NCI-H526 (cell line): ENCODE measurements around the gene TAOK3.

Experiments used
- DNase-seq, 2 experiments: peaks; one replicate each; lab custom pipeline; 2025; lab: John Stamatoyannopoulos, UW

TAOK3 gene

DNA sequence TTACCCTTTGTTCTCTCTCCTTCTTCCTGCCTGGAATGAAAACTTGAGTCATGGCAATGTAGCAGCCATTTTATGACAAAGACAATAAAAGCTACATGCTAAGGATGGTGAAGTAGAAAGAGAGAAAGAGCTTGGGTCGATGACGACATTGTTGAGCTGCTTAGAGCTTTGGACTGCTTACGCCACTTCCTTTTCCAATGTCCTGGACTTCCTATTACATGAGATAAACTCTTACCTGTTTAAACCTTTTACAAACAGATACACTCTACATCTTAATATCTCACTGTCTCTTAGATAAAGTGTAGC, 166.6 kb downstream of the TAOK3 start:
- no peak for DNase-seq

DNA sequence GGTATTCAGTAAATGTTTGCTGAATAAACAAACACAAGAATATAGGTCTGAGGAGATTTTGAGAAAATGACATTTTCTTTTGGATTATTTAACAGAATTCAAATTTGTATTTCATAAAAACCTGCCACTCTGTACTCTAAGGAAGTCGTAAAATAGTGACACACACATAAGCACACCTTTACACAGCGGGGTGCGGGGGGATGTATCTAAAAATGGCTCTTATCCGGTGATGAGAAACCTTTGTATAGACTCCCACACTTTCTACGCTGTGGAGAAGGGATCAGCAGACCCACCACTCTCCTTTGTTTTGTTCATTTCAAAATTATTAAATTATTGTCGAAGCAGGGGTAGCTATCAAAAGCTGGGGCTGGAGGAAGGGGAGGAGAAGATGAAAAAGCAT, 178.7 kb downstream of the TAOK3 start:
- no peak for DNase-seq

DNA sequence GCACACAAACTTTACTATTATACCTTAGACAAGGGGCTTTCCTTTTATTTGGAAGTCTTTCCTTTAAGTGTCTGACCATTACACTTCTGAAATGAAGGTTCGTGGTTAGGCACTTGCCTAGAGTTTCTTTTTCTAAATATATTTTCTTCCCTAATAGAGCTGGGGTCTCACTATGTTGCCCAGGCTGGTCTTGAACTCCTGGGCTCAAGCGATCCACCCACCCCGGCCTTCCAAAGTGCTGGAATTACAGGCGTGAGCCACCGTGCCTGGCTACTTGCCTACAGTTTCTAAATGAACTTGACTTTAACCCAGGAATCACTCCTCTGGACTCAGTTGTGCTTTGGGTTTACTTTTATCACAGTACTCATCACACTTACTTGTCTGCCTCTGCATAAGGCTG, 179.2 kb downstream of the TAOK3 start:
- DNase-seq: no peak

DNA sequence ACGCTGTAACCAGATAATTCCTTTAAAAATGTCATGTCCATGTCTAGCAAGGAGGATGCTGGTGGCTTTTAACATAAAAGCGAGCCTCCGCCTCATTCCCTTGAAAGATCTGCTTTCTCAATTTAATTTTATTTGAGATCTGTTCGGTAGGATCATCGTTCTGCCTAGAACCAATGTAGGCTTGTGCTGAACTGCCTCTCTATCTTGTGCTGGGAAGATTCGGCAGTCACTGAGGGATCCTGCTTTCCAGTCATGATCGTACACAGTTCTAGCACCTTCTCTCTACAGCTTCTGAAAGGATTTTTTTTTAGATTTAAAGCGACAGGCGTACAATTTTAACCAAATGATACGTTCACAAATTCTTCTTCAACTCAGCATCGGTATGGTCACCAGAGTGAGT, 182.4 kb downstream of the TAOK3 start:
- DNase-seq: peak; percentile 44 to 52

DNA sequence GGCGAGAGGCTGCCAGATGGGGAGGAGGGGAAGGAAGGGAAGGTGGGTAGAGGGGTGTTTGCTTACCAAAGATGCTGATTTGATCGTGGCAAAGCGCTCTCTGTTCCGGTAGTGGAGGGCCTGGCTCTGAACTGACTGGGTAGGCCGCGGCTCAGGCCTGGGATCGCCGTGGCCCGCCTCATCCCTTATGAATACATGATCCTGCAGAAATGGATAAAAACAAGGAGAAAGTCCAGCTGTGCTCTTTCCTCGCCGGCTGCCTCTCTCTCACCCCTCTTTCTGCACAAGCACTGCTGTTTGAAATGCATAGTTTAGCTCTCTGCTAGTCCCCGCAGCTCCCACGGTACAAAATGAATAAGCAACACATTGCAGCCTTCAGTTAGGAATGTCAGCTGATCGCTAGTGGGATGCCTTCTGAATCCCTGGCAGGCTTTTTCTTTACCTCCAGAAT, 182.9 kb downstream of the TAOK3 start:
- DNase-seq: peak; percentile 30 to 63

DNA sequence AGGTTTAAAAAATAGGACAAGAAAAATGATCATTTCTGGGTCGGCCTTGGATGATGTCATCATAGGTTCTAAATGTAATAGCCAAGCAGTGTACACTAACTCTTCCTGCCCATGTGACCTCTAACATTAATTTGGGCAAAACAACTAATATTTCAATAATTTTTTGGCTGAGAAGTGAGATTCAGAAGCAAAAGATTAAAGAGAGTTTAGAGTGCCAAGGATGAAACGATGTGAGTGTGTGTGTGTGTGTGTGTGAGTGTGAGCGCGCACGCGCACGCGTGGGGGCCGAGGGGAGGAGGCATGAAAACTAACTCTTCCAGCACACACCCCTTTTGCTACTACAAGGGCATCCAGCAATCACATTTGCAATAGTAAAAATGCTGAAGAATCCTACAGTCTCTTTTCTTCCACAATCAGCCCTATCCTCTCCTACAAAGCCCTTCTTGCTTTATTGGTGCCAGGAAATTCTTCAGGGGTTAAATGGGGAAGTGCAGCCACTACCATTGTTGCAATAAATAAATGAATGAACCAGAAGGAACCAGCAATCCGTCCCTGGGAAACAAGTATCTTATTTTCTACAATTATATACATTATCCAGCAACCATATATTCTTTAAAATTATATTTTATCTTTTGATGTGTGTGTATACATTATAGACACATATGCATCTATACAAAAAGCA, 183.9 kb downstream of the TAOK3 start:
- peak; percentile 5 to 38 for DNase-seq

DNA sequence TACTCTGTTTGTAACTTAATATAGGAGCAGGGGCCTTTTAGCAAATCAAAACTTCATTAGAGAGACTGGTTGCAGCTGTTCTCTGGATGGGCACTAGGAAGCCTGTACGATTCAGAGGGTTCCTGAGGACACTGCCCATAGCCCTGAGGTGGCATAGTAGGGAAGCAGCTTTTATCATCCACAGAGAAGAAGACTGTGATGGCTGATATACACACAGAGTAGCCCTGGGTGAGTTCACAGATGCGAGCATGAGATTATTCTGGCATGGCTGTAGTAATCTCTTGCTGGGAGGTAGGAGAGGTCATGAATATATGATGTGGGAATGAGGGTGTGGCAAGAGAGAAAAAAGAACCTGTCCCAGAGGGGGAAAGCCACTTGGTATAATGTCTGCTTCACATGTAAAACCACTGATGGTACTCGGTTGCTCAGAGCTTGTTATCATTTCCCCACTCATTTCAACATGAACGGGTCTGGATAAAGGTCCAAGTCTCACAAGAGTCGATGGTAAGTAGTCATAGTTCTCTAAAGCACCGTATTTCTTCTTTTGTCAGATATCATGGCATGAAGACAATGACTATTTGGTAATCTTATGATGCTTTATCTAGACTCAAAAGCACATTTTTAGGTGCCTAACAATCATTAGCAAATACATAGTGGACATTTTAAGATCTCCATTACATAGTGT, 184.8 kb downstream of the TAOK3 start:
- peak; percentile 9 to 25 for DNase-seq

DNA sequence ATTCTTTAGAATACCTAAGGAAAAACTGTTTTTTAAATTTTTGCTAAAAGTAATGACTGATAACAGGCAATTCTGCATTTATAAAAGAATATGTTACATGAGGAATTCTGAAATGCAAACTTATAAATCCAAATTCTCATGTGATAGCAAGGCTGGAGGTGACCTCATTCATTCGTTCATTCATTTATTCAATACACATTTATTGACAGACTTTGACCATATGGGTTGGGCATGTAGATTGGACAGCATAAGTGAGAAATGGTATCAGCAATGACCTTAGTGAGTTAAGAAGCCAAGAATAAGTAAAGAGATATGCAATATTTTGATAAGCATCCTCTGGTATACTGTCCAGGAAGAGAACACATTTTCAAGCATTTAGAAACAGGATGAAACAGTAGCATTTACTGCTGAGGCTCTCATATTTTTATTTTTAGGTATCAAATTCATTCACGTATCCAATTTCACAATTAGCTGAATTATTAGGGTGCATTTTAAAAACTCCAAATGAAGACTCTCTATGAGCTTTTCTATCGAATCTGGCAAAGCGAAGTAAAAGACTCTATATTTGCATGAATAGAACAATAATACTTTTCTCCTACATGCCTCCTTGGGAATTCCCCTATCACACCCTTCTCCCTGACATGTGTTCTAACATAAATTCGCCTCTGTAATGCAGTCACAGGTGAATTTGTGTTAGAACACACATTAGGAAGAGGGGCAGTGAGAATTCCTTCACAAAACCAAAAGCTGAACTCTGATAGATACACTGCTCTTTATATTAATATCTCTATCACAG, 186.9 kb downstream of the TAOK3 start:
- DNase-seq: no peak

DNA sequence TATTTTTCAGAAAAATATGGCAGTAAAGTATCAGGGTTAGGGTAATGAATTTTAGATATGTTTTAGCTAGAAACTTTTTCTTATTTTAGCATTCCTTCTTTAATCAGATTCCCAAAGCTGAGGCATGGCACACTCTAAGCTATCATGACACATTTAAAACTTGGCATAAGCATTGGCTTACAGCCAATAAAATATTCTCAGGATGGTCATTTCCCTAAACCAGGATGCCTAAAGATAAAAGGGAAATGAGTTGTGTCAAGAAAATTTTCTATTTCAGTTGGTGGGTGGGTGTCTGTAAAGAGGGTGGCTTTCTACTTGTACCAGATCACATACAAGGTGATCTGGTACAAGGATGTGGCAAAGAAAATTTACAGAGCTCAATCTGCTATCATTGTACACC, 189.0 kb downstream of the TAOK3 start:
- peak; percentile 28 to 48 for DNase-seq

DNA sequence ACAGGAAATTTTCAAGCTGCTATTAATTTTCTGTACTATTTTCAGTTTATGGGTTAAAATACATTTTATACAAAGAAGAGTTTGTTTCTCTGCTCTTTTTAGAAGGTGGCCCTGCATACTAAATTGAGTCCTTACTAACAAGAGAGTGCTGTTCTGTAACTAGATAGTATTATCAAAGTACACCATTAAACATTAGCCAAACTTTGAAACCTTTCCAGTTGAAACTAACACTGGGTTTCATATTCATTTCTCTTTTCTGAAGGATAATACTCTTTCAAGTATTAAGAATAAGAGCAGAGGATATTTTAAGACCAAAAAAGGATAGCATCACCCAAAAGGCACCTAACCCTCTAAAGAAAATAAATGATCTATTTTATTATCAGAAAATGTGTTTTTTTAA, 189.6 kb downstream of the TAOK3 start:
- DNase-seq: no peak

DNA sequence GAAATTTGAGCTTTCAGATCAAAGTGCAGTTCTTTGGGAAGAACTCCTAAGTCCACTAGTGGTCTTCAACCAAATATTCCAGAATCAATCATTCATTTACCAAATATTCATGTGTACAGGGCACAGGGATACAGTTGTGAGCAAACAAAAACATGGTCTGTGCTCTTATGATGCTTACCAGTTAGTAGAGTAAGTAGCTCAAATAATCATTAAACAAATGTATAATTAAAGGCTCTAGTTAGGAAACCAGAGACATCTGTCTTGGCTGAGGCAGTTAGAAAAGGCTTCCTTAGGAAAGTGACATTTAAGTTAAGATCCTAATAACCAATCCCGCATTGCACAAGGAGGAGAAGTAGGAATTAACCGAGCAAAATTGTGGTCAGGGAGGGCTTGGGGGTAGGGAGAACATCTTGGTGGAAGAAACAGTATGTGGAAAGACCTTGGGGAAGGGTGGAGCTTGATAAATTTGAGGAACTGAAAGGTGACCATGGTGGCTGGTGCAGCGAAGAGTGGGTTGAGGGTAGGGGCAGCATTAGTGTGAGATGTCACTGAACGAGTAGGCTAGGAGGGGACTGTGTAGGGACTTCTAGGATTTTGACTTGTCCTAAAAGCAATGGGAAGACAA, 196.8 kb downstream of the TAOK3 start:
- DNase-seq: no peak

DNA sequence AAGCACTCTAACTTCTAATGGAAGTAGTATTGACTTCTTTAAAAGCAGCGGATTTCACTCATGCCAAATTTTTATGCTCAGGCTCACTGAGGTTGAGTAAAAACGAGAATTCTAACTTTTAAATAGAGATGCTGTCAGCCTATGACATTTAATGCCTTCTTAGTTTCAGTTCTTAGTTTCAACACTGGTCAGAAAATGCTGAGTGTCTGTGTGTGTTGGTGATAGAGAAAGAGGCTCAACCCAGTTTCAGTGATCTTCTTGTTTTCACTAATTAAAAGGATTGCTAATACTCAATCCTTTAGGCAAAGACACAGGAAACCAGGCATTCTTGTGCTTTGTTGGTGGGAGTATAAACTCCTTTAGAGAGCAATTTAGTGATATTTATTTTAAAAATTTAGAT, 205.8 kb downstream of the TAOK3 start:
- DNase-seq: no peak

DNA sequence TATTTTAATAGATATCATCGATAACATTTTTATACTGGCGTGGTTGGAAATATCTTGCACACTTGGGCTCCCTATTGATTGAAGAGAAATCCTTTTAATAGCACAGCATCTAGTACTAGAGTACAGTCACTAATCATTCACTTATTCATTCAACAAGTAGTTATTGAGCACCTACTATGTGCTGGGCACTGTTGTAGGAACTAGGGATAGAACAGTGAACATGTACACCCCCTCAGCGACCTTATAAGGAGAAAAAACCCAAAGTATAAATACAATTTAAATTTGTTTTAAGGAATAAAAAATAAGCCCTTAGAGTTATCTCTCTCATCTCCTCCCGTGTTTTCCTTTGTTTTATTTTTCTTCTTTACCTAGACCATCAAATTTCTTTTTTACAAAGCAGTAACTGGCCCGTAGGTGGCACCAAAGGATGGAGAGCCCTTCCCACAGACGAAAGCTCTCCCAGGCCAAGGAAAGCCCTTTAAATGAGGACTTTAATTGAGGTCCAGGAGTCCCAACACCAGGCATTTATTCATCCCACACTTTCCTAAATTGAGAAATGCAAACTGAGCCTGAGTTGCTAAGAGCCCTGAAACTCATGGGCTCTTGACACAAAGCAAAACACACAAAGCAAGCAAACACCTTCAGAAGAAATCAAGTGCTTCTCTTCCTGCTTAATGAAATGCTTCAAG, 207.8 kb downstream of the TAOK3 start:
- peak in 1 of 2 experiments; percentile 29 for DNase-seq

DNA sequence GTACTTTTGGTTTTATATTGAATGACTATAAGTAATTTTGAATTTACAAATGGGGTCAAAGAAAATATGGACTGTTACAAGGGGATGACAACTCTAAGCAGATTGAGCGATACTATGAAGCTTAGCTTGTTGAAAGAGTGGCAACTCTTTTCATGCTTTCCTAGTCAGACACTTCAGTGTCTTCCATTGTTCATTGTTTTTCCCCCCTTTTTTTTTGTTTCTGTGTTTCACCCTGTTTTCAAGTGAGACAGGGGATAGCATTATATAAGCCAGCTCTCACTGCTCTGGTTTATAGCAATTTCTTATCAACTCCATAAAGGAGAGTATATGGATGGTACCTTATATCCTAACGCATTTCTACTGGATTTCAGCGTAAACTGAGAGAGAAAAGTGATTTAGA, 212.2 kb downstream of the TAOK3 start:
- no peak for DNase-seq

DNA sequence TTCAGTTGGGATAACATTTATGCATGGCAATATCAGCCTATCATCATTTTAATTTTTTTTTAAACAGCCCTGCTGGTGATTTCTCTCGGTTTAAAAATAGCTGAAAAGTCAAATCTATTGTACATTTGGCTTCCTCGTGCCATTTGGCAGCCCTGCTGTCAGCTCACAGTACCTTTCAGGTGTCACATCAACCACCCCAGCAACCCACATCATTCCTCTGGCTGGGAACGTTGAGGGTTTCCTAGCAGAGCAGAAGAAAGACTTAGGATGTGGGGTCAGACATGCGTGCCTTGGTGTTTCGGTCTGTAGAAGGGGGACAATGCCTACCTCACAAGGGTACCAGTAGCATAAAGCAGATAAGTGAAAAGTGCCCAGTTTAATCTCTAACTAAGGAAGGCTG, 221.0 kb downstream of the TAOK3 start:
- no peak for DNase-seq

DNA sequence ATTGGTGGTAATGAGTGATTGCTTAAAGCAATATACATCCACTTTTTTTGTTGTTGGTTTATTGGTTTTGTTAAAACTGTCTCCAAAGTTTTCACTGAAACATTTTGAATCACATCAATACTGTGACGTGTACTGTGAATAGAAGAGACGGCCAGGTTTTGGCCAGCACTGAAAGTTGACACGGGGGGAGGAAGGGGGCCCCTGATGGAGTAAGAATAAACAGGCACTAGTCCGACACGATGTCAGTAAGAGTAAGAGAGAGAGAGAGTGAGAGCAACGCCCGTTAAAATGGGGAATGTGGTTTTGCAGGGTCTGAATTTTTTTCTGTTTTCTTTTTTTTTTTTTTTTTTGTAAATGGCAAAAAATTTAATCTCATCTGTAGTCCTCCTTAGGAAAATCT, 222.1 kb downstream of the TAOK3 start:
- no peak for DNase-seq

DNA sequence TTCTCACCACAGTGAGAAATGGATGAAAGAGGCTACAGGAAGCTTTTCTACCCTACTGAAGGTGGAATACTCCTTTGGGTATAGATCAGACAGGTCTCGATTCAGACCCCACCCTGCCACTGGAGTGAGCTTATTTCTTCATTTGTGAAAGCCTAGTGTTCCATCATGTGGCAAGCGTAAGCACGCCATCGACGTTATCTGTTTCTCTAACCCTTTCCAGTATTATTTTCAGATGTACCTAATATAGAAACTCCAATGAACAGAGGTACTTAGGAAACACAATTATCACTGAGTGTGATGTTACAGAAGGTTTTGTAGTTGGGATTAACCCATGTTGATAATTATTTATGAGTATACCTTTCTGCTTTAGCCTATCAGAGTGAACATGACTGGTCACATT, 224.4 kb downstream of the TAOK3 start:
- DNase-seq: no peak

DNA sequence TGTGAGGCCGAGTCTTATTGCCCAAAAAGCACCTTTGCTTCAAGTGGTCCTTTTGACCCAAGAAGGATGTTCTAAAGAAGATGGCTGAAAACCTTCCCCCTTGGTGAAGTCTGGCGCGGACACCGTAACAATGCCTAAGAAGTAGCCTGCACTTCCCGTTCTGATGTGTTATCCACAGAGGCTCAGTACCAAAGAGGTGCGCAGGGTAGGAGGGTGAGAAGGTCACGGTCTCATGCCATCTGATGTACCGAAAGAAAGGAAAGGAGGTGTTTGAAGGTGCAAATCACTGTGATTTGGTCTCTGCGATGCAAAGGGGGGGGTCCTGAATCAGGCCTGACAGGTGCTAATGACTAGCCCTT, 226.9 kb downstream of the TAOK3 start:
- DNase-seq: no peak

DNA sequence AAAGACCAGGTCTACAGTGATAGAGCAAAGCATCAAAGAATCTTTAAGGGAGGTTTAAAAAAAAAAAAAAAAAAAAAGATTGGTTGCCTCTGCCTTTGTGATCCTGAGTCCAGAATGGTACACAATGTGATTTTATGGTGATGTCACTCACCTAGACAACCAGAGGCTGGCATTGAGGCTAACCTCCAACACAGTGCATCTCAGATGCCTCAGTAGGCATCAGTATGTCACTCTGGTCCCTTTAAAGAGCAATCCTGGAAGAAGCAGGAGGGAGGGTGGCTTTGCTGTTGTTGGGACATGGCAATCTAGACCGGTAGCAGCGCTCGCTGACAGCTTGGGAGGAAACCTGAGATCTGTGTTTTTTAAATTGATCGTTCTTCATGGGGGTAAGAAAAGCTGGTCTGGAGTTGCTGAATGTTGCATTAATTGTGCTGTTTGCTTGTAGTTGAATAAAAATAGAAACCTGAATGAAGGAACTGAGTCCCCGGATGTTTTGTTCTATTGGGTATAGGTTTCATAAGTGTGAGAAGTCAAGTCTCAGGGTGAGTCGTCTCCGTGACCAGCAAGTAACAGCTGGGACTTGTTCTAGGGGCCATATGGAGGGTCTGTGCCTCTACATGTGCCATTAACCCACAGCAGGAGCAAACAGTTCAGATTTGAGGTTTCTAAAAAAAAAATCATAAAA, 227.5 kb downstream of the TAOK3 start:
- no peak for DNase-seq

DNA sequence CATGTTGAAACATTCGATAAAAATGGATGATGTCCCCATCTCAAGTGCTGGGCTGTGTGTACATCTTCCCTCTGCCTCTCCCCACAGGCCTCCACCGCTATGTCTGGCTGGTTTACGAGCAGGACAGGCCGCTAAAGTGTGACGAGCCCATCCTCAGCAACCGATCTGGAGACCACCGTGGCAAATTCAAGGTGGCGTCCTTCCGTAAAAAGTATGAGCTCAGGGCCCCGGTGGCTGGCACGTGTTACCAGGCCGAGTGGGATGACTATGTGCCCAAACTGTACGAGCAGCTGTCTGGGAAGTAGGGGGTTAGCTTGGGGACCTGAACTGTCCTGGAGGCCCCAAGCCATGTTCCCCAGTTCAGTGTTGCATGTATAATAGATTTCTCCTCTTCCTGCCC, 228.2 kb downstream of the TAOK3 start:
- DNase-seq: no peak

DNA sequence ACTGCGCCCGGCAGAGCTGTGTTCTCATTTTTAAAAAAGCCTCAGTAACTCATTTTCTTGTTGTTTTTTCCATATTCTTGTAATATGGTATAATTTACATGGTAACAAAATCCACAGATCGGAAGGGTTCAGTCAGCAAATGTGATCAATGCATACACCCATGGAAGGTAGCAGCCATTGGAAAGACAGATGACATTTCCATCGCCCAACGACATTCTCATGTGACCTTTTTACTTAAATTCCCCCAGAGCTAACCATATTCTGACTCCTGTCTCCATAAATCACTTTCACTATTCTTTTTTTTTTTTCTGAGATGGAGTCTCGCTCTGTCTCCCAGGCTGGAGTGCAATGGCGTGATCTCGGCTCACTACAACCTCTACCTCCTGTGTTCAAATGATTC, 231.9 kb downstream of the TAOK3 start:
- DNase-seq: no peak
